H1 (cell line): ENCODE data around the gene ZNF669. TPM values are rescaled to one million over a fixed set of nuclear protein-coding genes. Genes with fewer than 3 reads are reported as not detected.

Experiments used
- CTCF ChIA-PET: fragments of 300-600 bp; sonication (Branson Sonifier 250); formaldehyde crosslinking; loops from one replicate; lab custom pipeline; 2021; ENCODE audit not compliant: partially characterized antibody; lab: Charles Lee
- POLR2A ChIA-PET: fragments of 300-600 bp; sonication (Branson Sonifier 250); formaldehyde crosslinking; loops from one replicate; lab custom pipeline; 2021; ENCODE audit warnings: inconsistent platforms; ENCODE audit not compliant: partially characterized antibody; lab: Charles Lee
- DNase-seq, 2 experiments: peaks; one replicate each; pipeline versions ENCODE4 v3.0.0 to v3.0.0-alpha.2; 2010 to 2022; ENCODE audit warnings: low spot score in 2 of 2, low read depth in 1 of 2, mixed read lengths in 1 of 2
- FAIRE-seq: peaks from 2 replicates; lab custom pipeline; 2011; peaks lifted over from hg19 to GRCh38; lab: Jason Lieb, UNC
- H2AFZ ChIP-seq: 2 replicates; pipeline ENCODE4 v1.8.1; 2012; ENCODE audit warnings: low read length, inconsistent platforms
- H2AK5ac ChIP-seq: 2 replicates; pipeline ENCODE4 v1.6.1; 2013; ENCODE audit warnings: low read depth, low read length
- H2BK120ac ChIP-seq: replicated peaks from 2 replicates; pipeline ENCODE3; 2013; ENCODE audit warnings: low read depth, low read length, inconsistent platforms
- H2BK12ac ChIP-seq: 2 replicates; pipeline ENCODE4 v1.6.1; 2013; ENCODE audit warnings: low read depth, low read length
- H2BK15ac ChIP-seq: 2 replicates; pipeline ENCODE4 v1.6.1; 2013; ENCODE audit warnings: low read length
- H2BK20ac ChIP-seq: 2 replicates; pipeline ENCODE4 v1.6.1; 2013; ENCODE audit warnings: low read length
- H2BK5ac ChIP-seq: 2 replicates; pipeline ENCODE4 v1.6.1; 2013; ENCODE audit warnings: low read depth, low read length
- H3K14ac ChIP-seq: 2 replicates; pipeline ENCODE4 v1.6.1; 2013; ENCODE audit warnings: inconsistent platforms; ENCODE audit not compliant: insufficient read length
- H3K18ac ChIP-seq: 2 replicates; pipeline ENCODE4 v1.6.1; 2013; ENCODE audit warnings: low read length; ENCODE audit errors: extremely low read depth
- H3K23ac ChIP-seq: 2 replicates; pipeline ENCODE4 v1.6.1; 2013; ENCODE audit warnings: inconsistent platforms; ENCODE audit not compliant: insufficient read length
- H3K23me2 ChIP-seq: 2 replicates; pipeline ENCODE4 v1.6.1; 2013; ENCODE audit warnings: low read depth, low read length
- H3K27ac ChIP-seq: 2 replicates; pipeline ENCODE4 v1.6.1; 2011; ENCODE audit warnings: low read depth, low read length, inconsistent platforms
- H3K27me3 ChIP-seq, 4 experiments: replicated peaks in 1 of 4; 1 replicate in 1 of 4; 2 replicates in 3 of 4; pipeline versions ENCODE4 v1.6.1 to v1.8.1; 2011 to 2013; ENCODE audit warnings: low read length in 3 of 4, mild to moderate bottlenecking in 3 of 4, inconsistent platforms in 2 of 4, mixed read lengths in 2 of 4, moderate library complexity in 1 of 4; ENCODE audit not compliant: control insufficient read depth in 3 of 4, insufficient read depth in 3 of 4; ENCODE audit errors: extremely low read depth in 1 of 4
- H3K36me3 ChIP-seq, 4 experiments: 2 replicates each; pipeline versions ENCODE4 v1.6.1 to v1.8.1; 2011 to 2013; ENCODE audit warnings: mild to moderate bottlenecking in 4 of 4, low read length in 3 of 4, moderate library complexity in 2 of 4, control low read depth in 1 of 4, inconsistent platforms in 1 of 4; ENCODE audit not compliant: insufficient read depth in 4 of 4, control insufficient read depth in 2 of 4
- H3K4ac ChIP-seq: replicated peaks from 2 replicates; pipeline ENCODE3; 2013; ENCODE audit warnings: low read length, low read depth, mixed read lengths, inconsistent platforms; ENCODE audit not compliant: insufficient read length
- H3K4me1 ChIP-seq, 4 experiments: replicated peaks in 1 of 4; 1 replicate in 1 of 4; 2 replicates in 3 of 4; pipeline versions ENCODE4 v1.6.1 to v1.8.1; 2011 to 2013; ENCODE audit warnings: low read length in 3 of 4, inconsistent platforms in 2 of 4, mixed read lengths in 1 of 4; ENCODE audit not compliant: insufficient read depth in 4 of 4, control insufficient read depth in 3 of 4
- H3K4me2 ChIP-seq, 2 experiments: 2 replicates each; pipeline versions ENCODE4 v1.6.1 to v1.8.1; 2011 to 2013; ENCODE audit warnings: low read depth in 2 of 2, low read length in 2 of 2, control low read depth in 1 of 2, inconsistent platforms in 1 of 2, mild to moderate bottlenecking in 1 of 2; ENCODE audit not compliant: insufficient read depth in 1 of 2
- H3K4me3 ChIP-seq, 4 experiments: fragments of 200-600, 300-600 bp in 1 of 4; sonication (generic), shearing (Covaris generic), sonication (Bioruptor Twin) in 1 of 4; 2 replicates each; pipeline versions ENCODE4 v1.5.1 to v1.8.1; 2011 to 2016; ENCODE audit warnings: low read length in 4 of 4, low read depth in 3 of 4, control low read depth in 2 of 4, inconsistent platforms in 2 of 4, mild to moderate bottlenecking in 2 of 4, mixed read lengths in 1 of 4, moderate library complexity in 1 of 4; ENCODE audit not compliant: insufficient read depth in 2 of 4; ENCODE audit errors: extremely low read depth in 1 of 4
- H3K56ac ChIP-seq: replicated peaks from 2 replicates; pipeline ENCODE3; 2013; ENCODE audit warnings: low read depth, mild to moderate bottlenecking, mixed read lengths, low read length, inconsistent platforms; ENCODE audit not compliant: insufficient read length
- H3K79me1 ChIP-seq: 2 replicates; pipeline ENCODE4 v1.6.1; 2013; ENCODE audit warnings: low read depth, low read length, control low read depth
- H3K79me2 ChIP-seq, 2 experiments: 2 replicates each; pipeline versions ENCODE4 v1.6.1 to v1.8.1; 2012 to 2013; ENCODE audit warnings: low read length in 2 of 2, mild to moderate bottlenecking in 2 of 2, inconsistent platforms in 1 of 2; ENCODE audit not compliant: insufficient read depth in 2 of 2, control insufficient read depth in 1 of 2
- H3K9ac ChIP-seq, 4 experiments: replicated peaks in 1 of 4; 1 replicate in 1 of 4; 2 replicates in 3 of 4; pipeline versions ENCODE4 v1.6.1 to v1.8.1; 2011 to 2013; ENCODE audit warnings: low read depth in 3 of 4, low read length in 3 of 4, control low read depth in 2 of 4, mild to moderate bottlenecking in 2 of 4, moderate library complexity in 2 of 4, inconsistent platforms in 1 of 4; ENCODE audit errors: extremely low read depth in 1 of 4
- H3K9me3 ChIP-seq, 2 experiments: 2 replicates each; pipeline versions ENCODE4 v1.6.1 to v1.8.1; 2012 to 2013; ENCODE audit warnings: mild to moderate bottlenecking in 2 of 2, moderate library complexity in 2 of 2, control low read depth in 1 of 2, inconsistent platforms in 1 of 2, low read depth in 1 of 2, low read length in 1 of 2, mixed read lengths in 1 of 2; ENCODE audit not compliant: insufficient read depth in 2 of 2
- H4K20me1 ChIP-seq, 2 experiments: replicated peaks in 1 of 2; 2 replicates each; pipeline versions ENCODE3 to v1.8.1; 2011 to 2013; ENCODE audit warnings: inconsistent platforms in 2 of 2, low read length in 2 of 2, mild to moderate bottlenecking in 1 of 2; ENCODE audit not compliant: insufficient read depth in 2 of 2, control insufficient read depth in 1 of 2
- H4K5ac ChIP-seq: 2 replicates; pipeline ENCODE4 v1.6.1; 2013; ENCODE audit warnings: low read length, low read depth, mixed read lengths, inconsistent platforms; ENCODE audit not compliant: insufficient read length
- H4K8ac ChIP-seq: 2 replicates; pipeline ENCODE4 v1.8.0; 2013; ENCODE audit warnings: mild to moderate bottlenecking, moderate library complexity, low read length, inconsistent platforms; ENCODE audit not compliant: insufficient read depth; ENCODE audit errors: extremely low read depth
- H4K91ac ChIP-seq: replicated peaks from 2 replicates; pipeline ENCODE3; 2013; ENCODE audit warnings: low read length, mixed read lengths, inconsistent platforms; ENCODE audit not compliant: insufficient read length
- CEBPB ChIP-seq: IDR thresholded peaks from 2 replicates; pipeline ENCODE4 v1.6.1; 2012; ENCODE audit warnings: low read depth, low read length
- CHD1 ChIP-seq: IDR thresholded peaks from 2 replicates; pipeline ENCODE4 v1.6.1; 2012; ENCODE audit warnings: low read depth, low read length, improper control_type of control experiment
- JUN ChIP-seq: IDR thresholded peaks from 2 replicates; pipeline ENCODE4 v1.6.1; 2011; ENCODE audit warnings: low read depth, mild to moderate bottlenecking, improper control_type of control experiment, low read length
- KDM4A ChIP-seq: IDR thresholded peaks from one replicate; pipeline ENCODE4 v1.7.1; 2012; ENCODE audit warnings: low read depth, mild to moderate bottlenecking, moderate library complexity, low read length, inconsistent platforms; ENCODE audit not compliant: severe bottlenecking
- NANOG ChIP-seq: IDR thresholded peaks from 2 replicates; pipeline ENCODE4 v1.6.1; 2011; ENCODE audit warnings: low read length, low read depth, mild to moderate bottlenecking, inconsistent platforms; ENCODE audit not compliant: insufficient read depth, poor library complexity, severe bottlenecking
- WGBS, 2 experiments: shearing (Covaris generic) in 1 of 2; methylation state at CpG; one replicate each; pipeline versions ENCODE4 v1.1.6 to v1.1.7; 2013 to 2015; ENCODE audit warnings: low lambda C conversion rate in 2 of 2, mixed read lengths in 2 of 2, inconsistent platforms in 1 of 2, low coverage in 1 of 2, missing lambda C conversion rate in 1 of 2; ENCODE audit not compliant: insufficient replicate concordance in 2 of 2, insufficient coverage in 1 of 2, insufficient read length in 1 of 2; ENCODE audit errors: extremely low coverage in 1 of 2, missing lambda C conversion rate in 1 of 2; 5-methylcytosine and 5-hydroxymethylcytosine counted together
- polyA plus RNA-seq, 7 experiments: library from polyadenylated mRNA; depleted of rRNA in 3 of 7; stranded (reverse) in 5 of 7; unstranded in 2 of 7; fragments of >200 nt in 5 of 7; fragments of 200-250 nt in 2 of 7; gene quantifications; 1 replicate in 5 of 7; 2 replicates in 1 of 7; 4 replicates in 1 of 7; pipeline versions ENCODE4 v1.2.1 to v1.2.3, GENCODE V29; 2011 to 2013; ENCODE audit warnings: missing spikeins in 2 of 7, mixed read lengths in 2 of 7
- total RNA-seq: library from RNA; stranded (reverse); fragmentation: NEBNext Ultra II Directional; extraction: Animal tissue kit (Norgen Biotek cat#: 25700); gene quantifications from 2 replicates; pipeline ENCODE4 v1.2.1, GENCODE V29; 2021
- TF ChIP-seq, protein P1 (sequence below), 3 experiments: IDR thresholded peaks; 1 replicate in 2 of 3; 2 replicates in 1 of 3; pipeline versions ENCODE4 v1.5.1 to v1.6.1; 2011; ENCODE audit warnings: low read length in 3 of 3, mild to moderate bottlenecking in 3 of 3, inconsistent platforms in 2 of 3, low read depth in 1 of 3, moderate library complexity in 1 of 3; ENCODE audit not compliant: insufficient read depth in 1 of 3; ENCODE audit errors: control extremely low read depth in 1 of 3
- TF ChIP-seq, protein P2 (sequence below): IDR thresholded peaks from 2 replicates; pipeline ENCODE4 v1.6.1; 2011; ENCODE audit warnings: low read depth, mild to moderate bottlenecking, low read length; ENCODE audit not compliant: insufficient read depth

The ZNF669 gene
- total and polyA plus RNA-seq, 2 of the 8 experiments (the other 6 are each of a cell fraction or from before 2014, with no cell fraction given) = 4.8 to 20.3 TPM

DNA sequence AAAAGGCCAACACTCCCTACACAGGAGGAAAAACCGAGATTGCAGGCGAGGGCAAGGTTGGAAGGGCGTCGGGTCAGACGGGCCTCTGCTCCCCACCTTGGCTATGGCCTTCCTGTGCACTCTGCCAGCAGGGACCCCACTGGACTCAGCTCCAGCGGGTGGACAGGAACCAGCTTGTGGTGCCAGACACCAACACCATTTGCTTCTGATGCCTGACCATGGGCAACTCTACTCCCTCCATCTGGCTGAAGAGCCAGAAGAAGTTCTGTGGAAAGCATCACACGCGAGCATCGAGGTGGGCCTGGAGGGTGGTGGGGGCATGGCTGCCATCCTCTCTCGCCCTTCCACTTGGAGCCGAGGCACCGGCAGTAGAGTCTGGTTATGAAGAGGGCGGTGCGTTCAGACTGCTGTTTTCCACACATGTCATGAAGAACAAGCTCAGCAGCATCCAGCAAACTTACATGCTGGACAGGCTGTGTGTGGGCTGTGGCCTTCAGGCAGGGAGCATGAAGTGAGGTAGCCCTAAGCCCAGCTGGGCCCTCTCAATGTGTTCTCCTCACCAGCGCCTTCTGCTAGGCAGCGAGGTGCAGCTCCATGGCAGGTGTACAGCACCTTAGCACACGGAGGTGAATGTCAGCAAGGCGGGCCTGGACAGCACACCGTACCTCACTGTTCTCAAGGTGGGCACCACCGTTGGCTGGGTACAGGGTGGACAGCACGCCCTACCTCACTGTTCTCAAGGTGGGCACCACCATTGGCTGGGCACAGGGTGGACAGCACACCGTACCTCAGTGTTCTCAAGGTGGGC lies 15.6 kb upstream of the ZNF669 start:
- Histone ChIP-seq H2AFZ (no peak overlapping the region), H4K8ac (no peak overlapping the region), H2BK120ac (no peak overlapping the region), H3K9me3 (no peaks in the 10 kb centered on the region), H3K23me2 (no peaks in the 10 kb centered on the region), H3K36me3 (no peaks in the 10 kb centered on the region), H3K23ac (no peak overlapping the region), H4K20me1 (peaks cover 0 to 3% of the 10 kb centered on the region in 2 experiments), H3K14ac (no peak overlapping the region), H2BK20ac (no peak overlapping the region), H2BK5ac (no peak overlapping the region), H3K18ac (no peak overlapping the region), H3K4me2 (no peak overlapping the region), H3K79me1 (no peaks in the 10 kb centered on the region), H3K56ac (no peak overlapping the region), H4K91ac (no peak overlapping the region), H2BK12ac (no peak overlapping the region), H2AK5ac (no peak overlapping the region), H3K9ac (no peak overlapping the region), H2BK15ac (no peak overlapping the region), H3K4me1 (no peaks in the 10 kb centered on the region), H3K27ac (no peak overlapping the region), H3K27me3 (no peaks in the 10 kb centered on the region), H4K5ac (no peak overlapping the region), H3K4ac (no peak overlapping the region), H3K4me3 (no peak overlapping the region), H3K79me2 (no peaks in the 10 kb centered on the region)
- DNase-seq (no peak), FAIRE-seq (no peak)
- ChIA-PET POLR2A (interaction anchor here (0.7 to 1.9 kb wide), 2 partner anchors 16 to 19 kb away, joined by 3 to 6 read pairs; partner anchors contain the start of gene ZNF669), CTCF (interaction anchor here (0.6 to 1.8 kb wide), 24 partner anchors 8 to 367 kb away, joined by 3 to 20 read pairs (median 3); partner anchors contain the start of gene ZNF670)
- 88% methylated on average over 19 of the region's 22 CpGs; no CpG with 5 or more reads in 1 of the 2 experiments for WGBS, 2 experiments
- TF ChIP-seq KDM4A (no peak), CEBPB (no peak), NANOG (no peak), JUN (no peak), CHD1 (no peak)
- TF ChIP-seq, protein P1, sequence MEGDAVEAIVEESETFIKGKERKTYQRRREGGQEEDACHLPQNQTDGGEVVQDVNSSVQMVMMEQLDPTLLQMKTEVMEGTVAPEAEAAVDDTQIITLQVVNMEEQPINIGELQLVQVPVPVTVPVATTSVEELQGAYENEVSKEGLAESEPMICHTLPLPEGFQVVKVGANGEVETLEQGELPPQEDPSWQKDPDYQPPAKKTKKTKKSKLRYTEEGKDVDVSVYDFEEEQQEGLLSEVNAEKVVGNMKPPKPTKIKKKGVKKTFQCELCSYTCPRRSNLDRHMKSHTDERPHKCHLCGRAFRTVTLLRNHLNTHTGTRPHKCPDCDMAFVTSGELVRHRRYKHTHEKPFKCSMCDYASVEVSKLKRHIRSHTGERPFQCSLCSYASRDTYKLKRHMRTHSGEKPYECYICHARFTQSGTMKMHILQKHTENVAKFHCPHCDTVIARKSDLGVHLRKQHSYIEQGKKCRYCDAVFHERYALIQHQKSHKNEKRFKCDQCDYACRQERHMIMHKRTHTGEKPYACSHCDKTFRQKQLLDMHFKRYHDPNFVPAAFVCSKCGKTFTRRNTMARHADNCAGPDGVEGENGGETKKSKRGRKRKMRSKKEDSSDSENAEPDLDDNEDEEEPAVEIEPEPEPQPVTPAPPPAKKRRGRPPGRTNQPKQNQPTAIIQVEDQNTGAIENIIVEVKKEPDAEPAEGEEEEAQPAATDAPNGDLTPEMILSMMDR (IDR thresholded peaks at IDR 0.05; ENCODE audit: control extremely low read depth in 1 of 3, insufficient read depth in 1 of 3, low read depth in 1 of 3, low read length in 3 of 3) = no peak
- TF ChIP-seq, protein P2, sequence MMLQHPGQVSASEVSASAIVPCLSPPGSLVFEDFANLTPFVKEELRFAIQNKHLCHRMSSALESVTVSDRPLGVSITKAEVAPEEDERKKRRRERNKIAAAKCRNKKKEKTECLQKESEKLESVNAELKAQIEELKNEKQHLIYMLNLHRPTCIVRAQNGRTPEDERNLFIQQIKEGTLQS = no peak
